HFF-Myc (cell line): Measurements from ENCODE around the gene MYL12B.
A peak's percentile ranks its signal among the peaks of the same experiment; 100 is the strongest.
"Not testable (repeated sequence)": the region's sequence is repeated elsewhere in the genome, so short reads cannot be mapped to it uniquely, and the experiment has no call there.

Experiments
- DNase-seq: peaks from one replicate; pipeline ENCODE4 v3.0.0-alpha.2; 2011; ENCODE audit warnings: low read depth; ENCODE audit errors: extremely low read depth
- H3K4me3 ChIP-seq: replicated peaks from 2 replicates; pipeline ENCODE4 v1.5.1; 2011; ENCODE audit warnings: low read depth, mild to moderate bottlenecking, control low read depth, low read length
- CTCF ChIP-seq: IDR thresholded peaks from 2 replicates; pipeline ENCODE4 v1.5.1; 2012; ENCODE audit warnings: mild to moderate bottlenecking, low read depth, low read length, control low read depth; ENCODE audit errors: missing control alignments

MYL12B gene

GRCh38 chr18:3297025-3297984, 35.4 kb downstream of the MYL12B start:
- DNase-seq = peak; percentile 93
- peak; percentile 71 for TF ChIP-seq CTCF
- peak overlapping the region; percentile 63 for H3K4me3 ChIP-seq

GRCh38 chr18:3304832-3305231, 42.9 kb downstream of the MYL12B start:
- no peak for DNase-seq
- no peak overlapping the region for H3K4me3 ChIP-seq
- no peak for TF ChIP-seq CTCF

GRCh38 chr18:3305354-3305762, 43.4 kb downstream of the MYL12B start:
- DNase-seq = peak; percentile 96
- no peak for TF ChIP-seq CTCF
- H3K4me3 ChIP-seq = no peak overlapping the region

- no peak overlapping the region for H3K4me3 ChIP-seq
- no peak for DNase-seq
- TF ChIP-seq CTCF = no peak
Observed at GRCh38 chr18:3305933-3306332, 44.0 kb downstream of the MYL12B start.

- no peak for TF ChIP-seq CTCF
- no peak overlapping the region for H3K4me3 ChIP-seq
- no peak for DNase-seq
Observed at GRCh38 chr18:3306391-3306790, 44.5 kb downstream of the MYL12B start.

- H3K4me3 ChIP-seq = no peak overlapping the region
- DNase-seq = no peak
- no peak for TF ChIP-seq CTCF
Observed at GRCh38 chr18:3313685-3314084, 51.8 kb downstream of the MYL12B start.

- DNase-seq = not testable (repeated sequence)
Observed at GRCh38 chr18:3315344-3315743, 53.4 kb downstream of the MYL12B start.

More at GRCh38 chr18:3315344-3315743, 53.4 kb downstream of the MYL12B start:
- not testable (repeated sequence) for H3K4me3 ChIP-seq
